GM18858 (cell line): ENCODE results near the gene SDSL.

Source experiments
- ATAC-seq: cut with Tn5 transposase; IDR thresholded peaks from one replicate; pipeline ENCODE4 v1.9.1; 2021; ENCODE audit not compliant: unreplicated experiment

SDSL gene

GRCh38 chr12:113467502-113468364 is 45.6 kb downstream of the SDSL start:
- ATAC-seq = no peak

- no peak for ATAC-seq
Observed at GRCh38 chr12:113468365-113469223, 46.4 kb downstream of the SDSL start.

- no peak for ATAC-seq
Observed at GRCh38 chr12:113469224-113469948, 47.2 kb downstream of the SDSL start.

GRCh38 chr12:113469949-113470743 is 48.0 kb downstream of the SDSL start:
- ATAC-seq = no peak

GRCh38 chr12:113470871-113471618 is 48.9 kb downstream of the SDSL start:
- ATAC-seq = no peak

- no peak for ATAC-seq
Observed at GRCh38 chr12:113471619-113472171, 49.5 kb downstream of the SDSL start, which contains the start of gene LHX5. LHX5 (minus strand) TSS chr12:113471871; CDS start chr12:113471498, 373 bp downstream.

GRCh38 chr12:113472191-113473121 is 50.3 kb downstream of the SDSL start:
- no peak for ATAC-seq

- no peak for ATAC-seq
Observed at GRCh38 chr12:113473400-113473799, 51.2 kb downstream of the SDSL start.

GRCh38 chr12:113473942-113474341 is 51.8 kb downstream of the SDSL start:
- no peak for ATAC-seq

GRCh38 chr12:113474635-113475436 is 52.7 kb downstream of the SDSL start:
- no peak for ATAC-seq

GRCh38 chr12:113475451-113476175 is 53.4 kb downstream of the SDSL start:
- ATAC-seq = no peak

- no peak for ATAC-seq
Observed at GRCh38 chr12:113476176-113476986, 54.2 kb downstream of the SDSL start.

- no peak for ATAC-seq
Observed at GRCh38 chr12:113477171-113477841, 55.1 kb downstream of the SDSL start.

GRCh38 chr12:113477842-113478215 is 55.6 kb downstream of the SDSL start:
- ATAC-seq = no peak

- no peak for ATAC-seq
Observed at GRCh38 chr12:113478351-113479011, 56.3 kb downstream of the SDSL start.
